ENCODE measurements around the gene TAB2. TPM values are rescaled to one million over a fixed set of nuclear protein-coding genes. Genes with fewer than 3 reads are reported as not detected.

Gene TAB2
- total and polyA plus RNA-seq, 2 of the 8 experiments (the other 6 are each of a cell fraction or from before 2014, with no cell fraction given), result 40.4 to 63.0 TPM

- Histone ChIP-seq H3K9me3 (ENCODE audit: insufficient read depth in 2 of 2, low read depth in 1 of 2, low read length in 1 of 2) (no peaks in the 10 kb centered on the region; a peak in 2 of 4 replicates), H2AK5ac (ENCODE audit: low read depth, low read length) (no peak overlapping the region), H3K23ac (ENCODE audit: insufficient read length) (no peak overlapping the region), H3K36me3 (ENCODE audit: control insufficient read depth in 2 of 4, insufficient read depth in 4 of 4, low read length in 3 of 4) (no peaks in the 10 kb centered on the region), H3K18ac (ENCODE audit: extremely low read depth, low read length) (no peak overlapping the region), H3K79me1 (ENCODE audit: low read depth, low read length) (no peaks in the 10 kb centered on the region), H2AFZ (ENCODE audit: low read length) (no peak overlapping the region), H2BK12ac (ENCODE audit: low read depth, low read length) (no peak overlapping the region), H3K27me3 (replicated peaks in 1 of 4; ENCODE audit: control insufficient read depth in 3 of 4, extremely low read depth in 1 of 4, insufficient read depth in 3 of 4, low read length in 3 of 4) (no peaks in the 10 kb centered on the region), H2BK120ac (replicated peaks; ENCODE audit: low read depth, low read length) (no peak overlapping the region), H2BK15ac (ENCODE audit: low read length) (no peak overlapping the region), H4K5ac (ENCODE audit: insufficient read length, low read depth, low read length) (no peak overlapping the region), H4K8ac (ENCODE audit: extremely low read depth, insufficient read depth, low read length) (no peak overlapping the region), H3K23me2 (ENCODE audit: low read depth, low read length) (no peaks in the 10 kb centered on the region), H4K20me1 (replicated peaks in 1 of 2; ENCODE audit: control insufficient read depth in 1 of 2, insufficient read depth in 2 of 2, low read length in 2 of 2) (no peaks in the 10 kb centered on the region), H3K56ac (replicated peaks; ENCODE audit: insufficient read length, low read depth, low read length) (no peak overlapping the region), H3K14ac (ENCODE audit: insufficient read length) (no peak overlapping the region), H3K4me2 (ENCODE audit: insufficient read depth in 1 of 2, low read depth in 2 of 2, low read length in 2 of 2) (no peak overlapping the region), H3K4me3 (ENCODE audit: extremely low read depth in 1 of 4, insufficient read depth in 2 of 4, low read depth in 3 of 4, low read length in 4 of 4) (no peak overlapping the region), H2BK20ac (ENCODE audit: low read length) (no peak overlapping the region), H3K4ac (replicated peaks; ENCODE audit: insufficient read length, low read depth, low read length) (no peak overlapping the region), H3K9ac (replicated peaks in 1 of 4; ENCODE audit: extremely low read depth in 1 of 4, low read depth in 3 of 4, low read length in 3 of 4) (no peak overlapping the region), H3K27ac (ENCODE audit: low read depth, low read length) (no peak overlapping the region), H3K79me2 (ENCODE audit: control insufficient read depth in 1 of 2, insufficient read depth in 2 of 2, low read length in 2 of 2) (no peaks in the 10 kb centered on the region), H3K4me1 (replicated peaks in 1 of 4; ENCODE audit: control insufficient read depth in 3 of 4, insufficient read depth in 4 of 4, low read length in 3 of 4) (no peaks in the 10 kb centered on the region), H2BK5ac (ENCODE audit: low read depth, low read length) (no peak overlapping the region), H4K91ac (replicated peaks; ENCODE audit: insufficient read length, low read length) (no peak overlapping the region)
- CTCF ChIA-PET (ENCODE audit: partially characterized antibody), result interaction anchor here (0.9 to 2.4 kb wide), 3 partner anchors 8 to 358 kb away, joined by 3 to 13 read pairs (median 3); no protein-coding TSS in a partner anchor
- 100% methylated on average over 1 of the region's 1 CpG; no CpG with 5 or more reads in 1 of the 2 experiments for WGBS, 2 experiments (ENCODE audit: extremely low coverage in 1 of 2, insufficient coverage in 1 of 2, insufficient read length in 1 of 2, insufficient replicate concordance in 2 of 2, low coverage in 1 of 2, low lambda C conversion rate in 2 of 2, missing lambda C conversion rate in 1 of 2)
- POLR2A ChIA-PET (ENCODE audit: partially characterized antibody), result no interaction called here
- no peak for FAIRE-seq
- no peak for DNase-seq (ENCODE audit: low read depth in 1 of 2, low spot score in 2 of 2)
- TF ChIP-seq NRF1 (IDR thresholded peaks at IDR 0.05; ENCODE audit: low read depth, low read length) (no peak), MAFK (IDR thresholded peaks at IDR 0.05; ENCODE audit: low read depth, low read length) (no peak), CBX5 (IDR thresholded peaks at IDR 0.05; ENCODE audit: low read depth, low read length) (no peak), POLR2A (IDR thresholded peaks at IDR 0.05; ENCODE audit: control extremely low read depth in 1 of 2, low read depth in 2 of 2, low read length in 2 of 2) (no peak), JUN (IDR thresholded peaks at IDR 0.05; ENCODE audit: low read depth, low read length) (no peak), USF2 (IDR thresholded peaks at IDR 0.05; ENCODE audit: low read length) (no peak), TAF7 (optimal IDR thresholded peaks at IDR 0.05; ENCODE audit: borderline replicate concordance, low read depth, low read length) (no peak), CREB1 (IDR thresholded peaks at IDR 0.05) (no peak)
Observed at GRCh38 chr6:149439626-149440025, 122.1 kb downstream of the TAB2 start.
